ENCODE data around the gene AMPD2.

DNA sequence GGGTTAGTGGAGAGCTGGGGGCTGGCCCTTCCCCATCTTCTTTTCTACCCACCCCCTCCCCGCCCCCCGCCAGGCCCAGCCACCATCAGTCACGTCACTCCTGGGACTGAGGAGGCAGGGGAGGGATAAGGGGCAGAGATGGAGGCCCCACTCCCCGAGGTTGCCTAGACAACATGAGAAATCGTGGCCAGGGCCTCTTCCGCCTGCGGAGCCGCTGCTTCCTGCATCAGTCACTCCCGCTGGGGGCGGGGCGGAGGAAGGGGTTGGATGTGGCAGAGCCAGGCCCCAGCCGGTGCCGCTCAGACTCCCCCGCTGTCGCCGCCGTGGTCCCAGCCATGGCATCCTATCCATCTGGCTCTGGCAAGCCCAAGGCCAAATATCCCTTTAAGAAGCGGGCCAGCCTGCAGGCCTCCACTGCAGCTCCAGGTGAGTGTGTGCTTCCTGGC, 1.2 kb downstream of the AMPD2 start:
- TF ChIP-seq, protein P1, sequence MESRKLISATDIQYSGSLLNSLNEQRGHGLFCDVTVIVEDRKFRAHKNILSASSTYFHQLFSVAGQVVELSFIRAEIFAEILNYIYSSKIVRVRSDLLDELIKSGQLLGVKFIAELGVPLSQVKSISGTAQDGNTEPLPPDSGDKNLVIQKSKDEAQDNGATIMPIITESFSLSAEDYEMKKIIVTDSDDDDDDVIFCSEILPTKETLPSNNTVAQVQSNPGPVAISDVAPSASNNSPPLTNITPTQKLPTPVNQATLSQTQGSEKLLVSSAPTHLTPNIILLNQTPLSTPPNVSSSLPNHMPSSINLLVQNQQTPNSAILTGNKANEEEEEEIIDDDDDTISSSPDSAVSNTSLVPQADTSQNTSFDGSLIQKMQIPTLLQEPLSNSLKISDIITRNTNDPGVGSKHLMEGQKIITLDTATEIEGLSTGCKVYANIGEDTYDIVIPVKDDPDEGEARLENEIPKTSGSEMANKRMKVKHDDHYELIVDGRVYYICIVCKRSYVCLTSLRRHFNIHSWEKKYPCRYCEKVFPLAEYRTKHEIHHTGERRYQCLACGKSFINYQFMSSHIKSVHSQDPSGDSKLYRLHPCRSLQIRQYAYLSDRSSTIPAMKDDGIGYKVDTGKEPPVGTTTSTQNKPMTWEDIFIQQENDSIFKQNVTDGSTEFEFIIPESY (IDR thresholded peaks at IDR 0.05; ENCODE audit: extremely low read depth, insufficient replicate concordance, low read length), result no peak
- peak; percentile 17 for TF ChIP-seq YY1 (IDR thresholded peaks at IDR 0.05; ENCODE audit: extremely low read depth, insufficient replicate concordance, low read depth, low read length)
- TF ChIP-seq, protein P2, sequence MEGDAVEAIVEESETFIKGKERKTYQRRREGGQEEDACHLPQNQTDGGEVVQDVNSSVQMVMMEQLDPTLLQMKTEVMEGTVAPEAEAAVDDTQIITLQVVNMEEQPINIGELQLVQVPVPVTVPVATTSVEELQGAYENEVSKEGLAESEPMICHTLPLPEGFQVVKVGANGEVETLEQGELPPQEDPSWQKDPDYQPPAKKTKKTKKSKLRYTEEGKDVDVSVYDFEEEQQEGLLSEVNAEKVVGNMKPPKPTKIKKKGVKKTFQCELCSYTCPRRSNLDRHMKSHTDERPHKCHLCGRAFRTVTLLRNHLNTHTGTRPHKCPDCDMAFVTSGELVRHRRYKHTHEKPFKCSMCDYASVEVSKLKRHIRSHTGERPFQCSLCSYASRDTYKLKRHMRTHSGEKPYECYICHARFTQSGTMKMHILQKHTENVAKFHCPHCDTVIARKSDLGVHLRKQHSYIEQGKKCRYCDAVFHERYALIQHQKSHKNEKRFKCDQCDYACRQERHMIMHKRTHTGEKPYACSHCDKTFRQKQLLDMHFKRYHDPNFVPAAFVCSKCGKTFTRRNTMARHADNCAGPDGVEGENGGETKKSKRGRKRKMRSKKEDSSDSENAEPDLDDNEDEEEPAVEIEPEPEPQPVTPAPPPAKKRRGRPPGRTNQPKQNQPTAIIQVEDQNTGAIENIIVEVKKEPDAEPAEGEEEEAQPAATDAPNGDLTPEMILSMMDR (IDR thresholded peaks at IDR 0.05 in 2 of 3, conservative IDR thresholded peaks at IDR 0.05 in 1 of 3; ENCODE audit: borderline replicate concordance in 1 of 3, insufficient read depth in 1 of 3, low read depth in 2 of 3, low read length in 2 of 3), result no peak
- TF ChIP-seq, protein P3, sequence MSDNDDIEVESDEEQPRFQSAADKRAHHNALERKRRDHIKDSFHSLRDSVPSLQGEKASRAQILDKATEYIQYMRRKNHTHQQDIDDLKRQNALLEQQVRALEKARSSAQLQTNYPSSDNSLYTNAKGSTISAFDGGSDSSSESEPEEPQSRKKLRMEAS (IDR thresholded peaks at IDR 0.05), result no peak
